Measurements from ENCODE around the gene TNXB.
"Not testable (repeated sequence)": the region's sequence is repeated elsewhere in the genome, so short reads cannot be mapped to it uniquely, and the experiment has no call there.

- not testable (repeated sequence) for TF ChIP-seq POLR2A, CTCF (IDR thresholded peaks at IDR 0.05)
Measured at GRCh38 chr6:32043589-32044380, 65.4 kb downstream of the TNXB start.
